ENCODE results near the gene IL21R.

GRCh38 chr16:27441998-27442397, 40.0 kb downstream of the IL21R start:
- TF ChIP-seq POLR2A (IDR thresholded peaks at IDR 0.05; ENCODE audit: low read length) (no peak), GATA1 (IDR thresholded peaks at IDR 0.05; ENCODE audit: low read depth, low read length) (no peak)
